HepG2 (cell line): ENCODE results near the gene TBC1D24. TPM values are rescaled to one million over a fixed set of nuclear protein-coding genes. Genes with fewer than 3 reads are reported as not detected.

Source experiments
- ARNT ChIP-seq: fragments of 450-650 bp; IDR thresholded peaks from 2 replicates; pipeline ENCODE4 v1.6.1; 2017
- BCL6 ChIP-seq: IDR thresholded peaks from 2 replicates; pipeline ENCODE4 v1.6.1; 2016; ENCODE audit warnings: missing genetic modification reagents, missing compliant biosample characterization
- DNMT1 ChIP-seq: sonication (generic); formaldehyde crosslinking; IDR thresholded peaks from 2 replicates; pipeline ENCODE4 v1.5.1; 2020; ENCODE audit warnings: mild to moderate bottlenecking, missing genetic modification reagents
- FLYWCH1 ChIP-seq: sonication (generic); formaldehyde crosslinking; IDR thresholded peaks from 2 replicates; pipeline ENCODE4 v1.8.1; 2023; ENCODE audit warnings: mild to moderate bottlenecking, missing genetic modification reagents
- KDM5A ChIP-seq: fragments of 200-600 bp; sonication (generic); IDR thresholded peaks from 2 replicates; pipeline ENCODE4 v1.7.0; 2018; ENCODE audit warnings: antibody characterized with exemption, mild to moderate bottlenecking, low read length, borderline replicate concordance
- KLF13 ChIP-seq: sonication (generic); formaldehyde crosslinking; IDR thresholded peaks from 2 replicates; pipeline ENCODE4 v1.4.0; 2020; ENCODE audit warnings: mild to moderate bottlenecking, missing genetic modification reagents
- MNT ChIP-seq: fragments of 450-650 bp; IDR thresholded peaks from 2 replicates; pipeline ENCODE4 v1.6.1; 2016
- NFE2 ChIP-seq: sonication (generic); formaldehyde crosslinking; IDR thresholded peaks from 2 replicates; pipeline ENCODE4 v1.4.0; 2020; ENCODE audit warnings: missing genetic modification reagents
- RBFOX2 ChIP-seq: fragments of 200-400 bp; formaldehyde crosslinking; IDR thresholded peaks from 2 replicates; pipeline ENCODE4 v1.6.1; 2017; ENCODE audit warnings: low read depth, mild to moderate bottlenecking, low read length
- SALL1 ChIP-seq: sonication (generic); formaldehyde crosslinking; IDR thresholded peaks from 2 replicates; pipeline ENCODE4 v1.8.0; 2022; ENCODE audit warnings: mild to moderate bottlenecking, missing genetic modification reagents
- SP5 ChIP-seq: IDR thresholded peaks from 2 replicates; pipeline ENCODE4 v1.6.1; 2016; ENCODE audit warnings: low read depth, borderline replicate concordance
- TEAD2 ChIP-seq: sonication (generic); formaldehyde crosslinking; IDR thresholded peaks from 2 replicates; pipeline ENCODE4 v1.9.0; 2021; ENCODE audit warnings: missing genetic modification reagents
- ZFP37 ChIP-seq: sonication (generic); formaldehyde crosslinking; IDR thresholded peaks from 2 replicates; pipeline ENCODE4 v1.4.0; 2020; ENCODE audit warnings: missing genetic modification reagents, borderline replicate concordance
- ZKSCAN5 ChIP-seq: sonication (generic); formaldehyde crosslinking; IDR thresholded peaks from 2 replicates; pipeline ENCODE4 v1.5.1; 2020; ENCODE audit warnings: mild to moderate bottlenecking, missing genetic modification reagents
- ZNF362 ChIP-seq: sonication (generic); formaldehyde crosslinking; IDR thresholded peaks from 2 replicates; pipeline ENCODE4 v1.4.0; 2020; ENCODE audit warnings: missing genetic modification reagents, mild to moderate bottlenecking, borderline replicate concordance
- ZNF574 ChIP-seq: sonication (generic); formaldehyde crosslinking; IDR thresholded peaks from 2 replicates; pipeline ENCODE4 v1.4.0; 2020; ENCODE audit warnings: missing genetic modification reagents
- ZNF607 ChIP-seq: sonication (generic); formaldehyde crosslinking; IDR thresholded peaks from 2 replicates; pipeline ENCODE4 v1.5.1; 2020; ENCODE audit warnings: missing genetic modification reagents, mild to moderate bottlenecking, borderline replicate concordance
- ZNF687 ChIP-seq: sonication (generic); formaldehyde crosslinking; IDR thresholded peaks from 2 replicates; pipeline ENCODE4 v1.5.1; 2020; ENCODE audit warnings: mild to moderate bottlenecking, missing genetic modification reagents, moderate library complexity
- ZNF83 ChIP-seq: sonication (generic); formaldehyde crosslinking; IDR thresholded peaks from 2 replicates; pipeline ENCODE4 v1.4.0; 2020; ENCODE audit warnings: missing genetic modification reagents, mild to moderate bottlenecking, borderline replicate concordance
- polyA plus RNA-seq, 8 experiments: library from polyadenylated mRNA; depleted of rRNA in 3 of 8; stranded (reverse) in 7 of 8; unstranded in 1 of 8; fragments of >200 nt; fragmentation: Illumina TruSeq in 4 of 8; extraction: Trizol in 4 of 8; gene quantifications; 2 replicates each; pipeline versions ENCODE4 v1.2.1 to v1.2.3, GENCODE V29; 2011 to 2016; ENCODE audit warnings: low read depth in 4 of 8, missing spikeins in 1 of 8, mixed read lengths in 1 of 8; ENCODE audit not compliant: insufficient read depth in 1 of 8
- total RNA-seq, 5 experiments: library from RNA; depleted of rRNA; stranded (reverse); fragments of >200 nt; fragmentation: Illumina TruSeq; extraction: Trizol; gene quantifications; 2 replicates each; pipeline ENCODE4 v1.2.3, GENCODE V29; 2016; ENCODE audit warnings: low read depth in 1 of 5

TBC1D24 gene
- total and polyA plus RNA-seq, 2 of the 13 experiments (the other 11 are each of a cell fraction or from before 2014, with no cell fraction given): 7.7 to 13.7 TPM

- no peak for TF ChIP-seq ZNF83 (CRISPR knock-in tag)
- TF ChIP-seq SP5 (CRISPR knock-in tag): no peak
- TF ChIP-seq FLYWCH1 (CRISPR knock-in tag): no peak
- no peak for TF ChIP-seq ZFP37
- 0 out of 2 replicates have a peak, but pooled peaks have one; percentile 45 for TF ChIP-seq ZNF607
- TF ChIP-seq KLF13 (CRISPR knock-in tag): no peak
- TF ChIP-seq ZNF362 (CRISPR knock-in tag): no peak
- no peak for TF ChIP-seq KDM5A
- no peak for TF ChIP-seq ZKSCAN5 (CRISPR knock-in tag)
- no peak for TF ChIP-seq TEAD2 (CRISPR knock-in tag)
- peak; percentile 39 for TF ChIP-seq SALL1 (CRISPR knock-in tag)
- TF ChIP-seq MNT: no peak
- TF ChIP-seq RBFOX2: peak; percentile 87
- TF ChIP-seq BCL6 (CRISPR knock-in tag): no peak; the same call in 1 of the 2 replicates
- peak; percentile 88 for TF ChIP-seq ZNF687
- TF ChIP-seq ZNF574 (CRISPR knock-in tag): peak; percentile 86
- no peak for TF ChIP-seq DNMT1 (CRISPR knock-in tag)
- TF ChIP-seq NFE2 (CRISPR knock-in tag): no peak
- TF ChIP-seq ARNT: no peak
Observed at GRCh38 chr16:2513405-2514332, 38.7 kb downstream of the TBC1D24 start, which contains the start of gene ATP6V0C (continued).
